Stimulated activated CD8-positive, alpha-beta memory T cell treated with anti-CD3 and anti-CD28 coated beads, Interleukin-12 subunit alpha, Interleukin-12 subunit beta, amount 100 ng/mL, for 4 hours (primary cell): Measurements from ENCODE around the gene UBXN7.
"Not testable (repeated sequence)": the region's sequence is repeated elsewhere in the genome, so short reads cannot be mapped to it uniquely, and the experiment has no call there.

Experiments used
- DNase-seq: peaks from one replicate; pipeline ENCODE4 v3.0.0-alpha.2; 2020; ENCODE audit warnings: low read depth

Gene UBXN7

DNA sequence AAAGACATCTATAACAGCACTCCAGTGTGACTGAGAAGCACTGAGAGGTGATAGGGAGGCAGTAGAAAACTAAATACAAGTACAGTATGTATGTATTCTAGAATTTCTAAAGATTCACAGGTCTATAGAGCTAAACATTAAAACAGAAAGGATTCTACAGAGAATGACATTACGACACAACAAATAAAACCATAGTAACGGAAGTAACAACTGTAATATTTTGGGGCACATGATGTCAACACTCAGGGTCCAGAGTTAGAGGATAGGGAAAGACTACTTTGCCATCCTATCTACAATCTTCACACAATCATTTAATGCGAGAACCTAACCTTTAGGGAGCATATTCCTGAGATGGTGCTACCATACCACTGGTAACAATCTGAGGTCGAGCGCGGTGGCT, 13.6 kb downstream of the UBXN7 start:
- no peak for DNase-seq

DNA sequence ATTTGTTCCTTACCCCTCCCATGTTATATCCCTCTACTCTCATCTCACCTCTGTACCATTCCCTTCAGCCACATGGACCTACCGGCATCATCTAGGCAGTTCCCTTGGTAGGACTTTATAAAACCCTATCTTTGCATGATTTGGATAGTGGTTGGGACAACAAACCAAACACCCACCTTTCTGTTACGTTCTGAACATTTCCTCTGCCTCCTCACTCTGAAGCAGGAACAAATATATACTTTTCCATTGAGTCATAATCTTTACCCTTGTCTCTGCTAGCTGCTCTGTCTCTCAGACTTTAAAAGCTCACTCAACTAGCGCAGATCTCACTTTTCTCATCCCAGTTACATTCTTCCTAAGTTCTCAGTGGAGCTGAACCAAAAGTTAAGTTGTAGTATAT, 17.8 kb downstream of the UBXN7 start:
- DNase-seq: no peak

DNA sequence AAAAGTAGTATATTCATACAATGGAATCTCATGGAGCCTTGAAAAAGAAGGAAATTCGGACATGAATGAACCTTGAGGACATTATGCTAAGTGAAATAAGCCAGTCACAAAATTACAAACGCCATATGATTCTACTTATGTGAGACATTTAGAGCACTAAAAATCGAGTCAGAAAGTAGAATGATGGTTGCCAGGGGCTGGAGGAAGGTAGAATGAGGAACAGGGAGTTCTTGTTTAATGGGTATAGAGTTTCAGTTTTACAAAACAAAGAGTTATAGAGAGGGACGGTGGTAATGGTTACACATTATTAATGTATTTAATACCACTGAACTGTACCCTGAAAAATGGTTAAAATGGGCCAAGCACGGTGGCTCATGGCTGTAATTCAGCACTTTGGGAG, 19.5 kb downstream of the UBXN7 start:
- no peak for DNase-seq

DNA sequence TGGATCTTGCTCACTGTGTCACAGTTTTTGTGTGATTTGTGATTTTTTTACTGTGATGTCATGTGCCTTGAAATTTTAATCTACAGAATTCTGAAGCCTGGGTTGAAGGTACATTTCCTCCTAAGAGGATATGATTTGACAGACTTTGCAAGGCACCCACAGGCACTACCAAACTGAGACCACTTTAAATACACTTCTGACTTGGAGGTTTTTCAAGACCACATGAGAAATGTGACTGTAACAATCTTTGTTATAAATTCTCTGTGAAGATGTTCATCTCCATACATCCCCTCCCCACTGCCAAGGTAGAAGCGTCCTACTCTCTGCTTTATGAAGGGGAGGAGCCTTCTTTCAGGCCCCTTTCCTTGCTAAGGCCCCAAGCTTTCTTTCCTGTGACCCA, 22.8 kb downstream of the UBXN7 start:
- no peak for DNase-seq

DNA sequence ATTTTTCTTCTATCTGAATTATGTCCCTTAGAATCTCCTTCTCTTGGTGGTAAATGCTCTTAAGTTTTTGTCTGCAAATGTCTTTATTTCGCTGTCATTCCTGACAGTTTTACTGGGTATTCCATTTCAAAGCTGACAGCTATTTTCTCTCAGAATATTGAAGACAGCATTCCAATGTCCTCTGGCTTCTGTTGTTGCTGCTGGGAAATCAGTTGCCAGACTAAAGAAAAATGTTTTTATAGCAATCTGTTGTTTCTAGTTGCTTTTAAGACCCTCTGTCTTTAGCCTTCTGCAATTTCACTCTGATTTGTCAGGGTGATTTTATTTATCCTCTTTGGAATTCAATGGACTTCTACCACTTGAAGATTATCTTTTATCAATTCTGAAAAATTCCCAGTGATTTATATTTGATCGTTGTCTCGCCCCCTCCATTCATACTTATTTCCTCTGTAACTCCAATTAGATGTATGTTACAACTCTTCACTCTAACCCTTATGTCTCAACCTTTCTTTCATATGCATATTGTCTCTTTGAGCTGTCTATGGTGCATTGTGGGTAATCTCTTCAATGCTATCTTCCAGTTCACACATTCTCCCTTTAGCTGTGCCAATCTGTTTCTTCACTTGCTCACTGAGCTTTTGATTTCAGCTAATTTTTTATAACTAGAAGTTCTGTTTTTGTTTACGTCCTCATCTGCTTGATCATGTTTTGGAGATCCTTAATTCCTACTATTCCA, 23.5 kb downstream of the UBXN7 start:
- DNase-seq: no peak

DNA sequence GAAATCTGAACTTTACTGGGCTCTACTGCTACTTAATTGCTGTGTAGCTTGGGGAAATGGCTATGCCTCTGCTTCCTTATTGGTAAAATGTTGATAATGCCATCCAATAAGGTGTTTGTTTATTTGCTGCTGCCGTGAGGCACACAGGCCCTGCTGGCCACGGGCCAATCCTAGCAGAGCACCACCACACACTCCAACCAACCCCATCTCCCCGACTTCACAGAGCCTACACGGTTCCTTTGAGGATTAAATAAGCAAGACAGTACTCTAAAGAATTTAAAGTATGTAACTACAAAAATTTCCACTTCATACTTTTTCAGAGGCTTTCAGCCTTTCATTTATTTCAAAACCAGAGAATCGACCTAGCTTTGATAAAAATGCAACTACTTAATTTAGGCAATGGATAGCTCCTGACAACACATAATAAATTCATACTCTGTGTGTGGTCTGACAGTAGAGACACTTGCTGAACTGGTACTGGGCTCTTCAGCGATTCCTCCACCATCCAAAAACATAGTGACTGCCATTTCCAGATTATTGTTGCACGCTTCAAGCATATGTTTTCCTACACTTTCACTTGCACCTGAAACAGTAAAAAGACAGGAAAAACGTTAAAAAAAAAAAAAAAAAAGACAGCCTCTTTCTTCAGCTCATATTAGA, 25.3 kb downstream of the UBXN7 start:
- no peak for DNase-seq

DNA sequence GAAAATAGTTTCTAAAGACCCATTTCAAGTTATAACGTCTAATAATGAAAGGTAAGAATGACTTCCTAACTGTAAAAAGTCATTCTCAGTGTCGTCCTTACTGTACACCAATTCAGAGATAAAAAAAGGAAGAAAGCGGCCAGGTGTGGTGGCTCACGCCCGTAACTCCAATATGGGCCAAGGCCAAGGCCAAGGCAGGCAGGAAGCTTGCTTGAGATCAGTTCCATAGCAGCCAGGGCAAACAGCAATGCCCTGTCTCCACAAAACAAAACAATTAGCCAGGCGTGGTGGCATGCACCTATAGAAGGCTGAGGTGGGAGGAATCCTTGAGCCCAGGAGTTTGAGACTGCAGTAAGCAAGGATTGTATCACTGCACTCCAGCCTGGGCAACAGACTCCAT, 31.9 kb downstream of the UBXN7 start:
- no peak for DNase-seq

DNA sequence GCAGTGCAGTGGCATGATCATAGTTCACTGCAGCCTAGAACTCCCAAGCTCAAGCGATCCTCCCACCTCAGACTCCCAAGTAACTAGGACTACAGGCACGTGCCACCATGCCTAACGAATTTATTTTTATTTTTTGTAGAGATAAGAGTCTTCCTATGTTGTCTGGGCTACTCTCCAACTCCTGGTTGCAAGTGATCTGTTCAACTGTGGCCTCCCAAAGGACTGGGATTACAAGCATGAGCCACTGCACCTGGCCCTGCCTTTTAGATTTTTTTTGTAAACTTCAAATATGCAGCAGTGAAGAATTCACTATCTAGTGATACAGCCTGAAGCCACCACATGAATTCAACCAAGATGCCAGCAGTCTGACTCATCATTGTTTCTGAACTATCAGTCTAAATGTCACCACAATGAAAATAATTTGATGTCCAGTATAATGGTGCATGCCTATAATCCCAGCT, 32.7 kb downstream of the UBXN7 start:
- DNase-seq: no peak

DNA sequence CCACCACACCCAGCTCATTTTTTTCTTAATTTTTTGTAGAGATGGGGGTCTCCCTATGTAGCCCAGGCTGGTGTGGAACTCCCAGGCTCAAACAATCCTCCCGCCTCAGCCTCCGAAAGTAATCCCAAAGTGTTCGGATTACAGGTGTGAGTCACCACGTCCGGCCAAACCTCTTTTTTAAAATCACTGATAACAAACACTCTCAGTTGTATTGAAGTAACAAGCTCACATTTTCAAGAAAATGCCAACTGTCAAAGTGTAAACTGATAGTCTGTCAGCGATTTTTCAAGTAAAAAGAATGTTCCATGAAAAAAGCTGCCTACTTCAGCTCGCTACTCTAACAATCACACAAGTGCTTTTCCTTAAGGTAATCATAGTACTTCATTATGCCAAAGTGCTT, 33.4 kb downstream of the UBXN7 start:
- DNase-seq: no peak

DNA sequence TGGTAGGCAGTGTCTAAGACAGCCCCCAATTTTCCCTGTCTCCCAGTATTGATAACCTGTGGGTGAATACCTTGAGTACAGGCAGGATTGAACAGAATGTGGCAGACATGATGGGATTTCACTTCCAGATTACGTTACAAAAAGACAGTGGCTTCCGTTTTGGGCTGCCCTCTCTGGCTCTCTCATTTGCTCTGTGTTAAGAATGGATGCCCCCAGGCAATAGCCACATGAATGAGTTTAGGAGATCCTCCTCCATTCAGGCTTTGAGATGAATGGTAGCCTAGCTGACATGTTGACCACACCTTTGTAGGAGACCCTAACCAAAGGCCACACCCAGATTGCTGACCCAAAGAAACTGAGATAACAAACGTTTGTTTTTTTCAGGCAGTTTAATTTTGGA, 34.3 kb downstream of the UBXN7 start:
- no peak for DNase-seq

DNA sequence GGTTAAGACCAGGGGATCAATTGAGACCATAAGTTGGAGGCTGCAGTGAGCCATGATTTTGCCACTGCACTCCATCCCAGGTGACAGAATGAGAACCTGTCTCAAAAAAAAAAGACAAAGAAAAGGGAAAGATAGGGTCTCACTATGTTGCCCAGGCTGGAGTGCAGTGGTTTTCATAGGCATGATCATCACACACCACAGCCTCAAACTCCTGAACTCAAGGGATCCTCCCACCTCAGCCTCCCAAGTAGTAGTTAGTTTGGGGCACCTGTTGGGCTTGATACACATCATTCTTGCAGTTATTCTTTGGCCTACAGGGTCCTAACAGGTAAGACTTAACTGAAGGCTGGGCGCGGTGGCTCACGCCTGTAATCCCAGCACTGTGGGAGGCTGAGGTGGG, 42.1 kb downstream of the UBXN7 start:
- no peak for DNase-seq

DNA sequence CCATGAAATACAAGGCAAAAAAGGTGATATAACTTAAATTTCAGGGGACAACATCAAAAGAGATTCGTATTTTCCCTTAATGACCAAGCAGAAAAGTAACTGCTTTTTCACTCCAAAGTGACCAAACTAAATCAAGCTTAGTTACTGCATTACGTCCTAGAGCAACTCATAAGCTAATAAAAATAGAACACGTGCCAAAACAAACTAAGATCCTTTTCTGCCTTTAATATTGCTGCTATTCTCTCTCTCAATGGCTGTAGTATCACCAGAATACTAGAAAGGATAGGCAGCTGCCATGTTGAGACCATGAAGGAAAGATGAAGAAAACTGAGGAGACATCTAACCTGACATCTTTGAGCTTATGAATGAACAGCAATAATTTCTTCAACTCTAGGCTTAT, 43.3 kb downstream of the UBXN7 start:
- no peak for DNase-seq

DNA sequence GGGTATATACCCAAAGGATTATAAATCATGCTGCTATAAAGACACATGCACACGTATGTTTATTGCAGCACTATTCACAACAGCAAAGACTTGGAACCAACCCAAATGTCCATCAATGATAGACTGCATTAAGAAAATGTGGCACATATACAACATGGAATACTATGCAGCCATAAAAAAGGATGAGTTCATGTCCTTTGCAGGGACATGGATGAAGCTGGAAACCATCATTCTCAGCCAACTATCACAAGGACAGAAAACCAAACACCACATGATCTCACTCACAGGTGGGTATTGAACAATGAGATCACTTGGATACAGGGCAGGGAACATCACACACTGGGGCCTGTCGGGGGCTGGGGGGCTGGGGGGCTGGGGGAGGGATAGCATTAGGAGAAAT, 44.3 kb downstream of the UBXN7 start:
- DNase-seq: not testable (repeated sequence)

DNA sequence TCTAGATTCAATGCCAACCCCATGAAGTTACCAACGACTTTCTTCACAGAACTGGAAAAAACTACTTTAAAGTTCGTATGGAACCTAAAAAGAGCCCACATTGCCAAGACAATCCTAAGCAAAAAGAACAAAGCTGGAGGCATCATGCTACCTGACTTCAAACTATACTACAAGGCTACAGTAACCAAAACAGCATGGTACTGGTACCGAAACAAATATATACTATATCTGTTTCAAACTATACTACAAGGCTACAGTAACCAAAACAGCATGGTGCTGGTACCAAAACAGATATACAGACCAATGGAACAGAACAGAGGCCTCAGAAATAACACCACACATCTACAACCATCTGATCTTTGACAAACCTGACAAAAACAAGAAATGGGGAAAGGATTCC, 45.4 kb downstream of the UBXN7 start:
- DNase-seq: not testable (repeated sequence)

DNA sequence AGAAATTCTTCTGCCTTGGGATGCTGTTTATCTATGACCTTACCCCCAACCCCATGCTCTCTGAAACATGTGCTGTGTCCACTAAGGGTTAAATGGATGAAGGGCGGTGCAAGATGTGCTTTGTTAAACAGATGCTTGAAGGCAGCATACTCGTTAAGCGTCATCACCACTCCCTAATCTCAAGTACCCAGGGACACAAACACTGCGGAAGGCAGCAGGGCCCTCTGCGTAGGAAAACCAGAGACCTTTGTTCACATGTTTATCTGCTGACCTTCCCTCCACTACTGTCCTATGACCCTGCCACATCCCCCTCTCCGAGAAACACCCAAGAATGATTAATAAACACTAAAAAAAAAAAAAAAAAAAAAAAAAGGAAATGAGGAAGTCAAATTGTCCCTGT, 46.2 kb downstream of the UBXN7 start:
- DNase-seq: not testable (repeated sequence)

DNA sequence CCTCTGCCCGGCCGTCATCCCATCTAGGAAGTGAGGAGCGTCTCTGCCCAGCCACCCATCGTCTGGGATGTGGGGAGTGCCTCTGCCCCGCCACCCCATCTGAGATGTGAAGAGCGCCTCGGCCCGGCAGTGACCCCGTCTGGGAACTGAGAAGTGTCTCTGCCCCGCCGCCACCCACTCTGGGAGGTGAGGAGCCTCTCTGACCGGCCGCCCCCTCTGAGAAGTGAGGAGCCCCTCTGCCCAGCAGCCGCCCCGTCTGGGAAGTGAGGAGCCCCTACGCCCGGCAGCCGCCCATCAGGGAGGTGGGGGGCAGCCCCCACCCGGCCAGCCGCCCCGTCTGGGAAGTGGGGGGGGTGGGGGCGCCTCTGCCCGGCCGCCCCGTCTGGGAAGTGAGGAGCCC, 46.8 kb downstream of the UBXN7 start:
- DNase-seq: not testable (repeated sequence)

DNA sequence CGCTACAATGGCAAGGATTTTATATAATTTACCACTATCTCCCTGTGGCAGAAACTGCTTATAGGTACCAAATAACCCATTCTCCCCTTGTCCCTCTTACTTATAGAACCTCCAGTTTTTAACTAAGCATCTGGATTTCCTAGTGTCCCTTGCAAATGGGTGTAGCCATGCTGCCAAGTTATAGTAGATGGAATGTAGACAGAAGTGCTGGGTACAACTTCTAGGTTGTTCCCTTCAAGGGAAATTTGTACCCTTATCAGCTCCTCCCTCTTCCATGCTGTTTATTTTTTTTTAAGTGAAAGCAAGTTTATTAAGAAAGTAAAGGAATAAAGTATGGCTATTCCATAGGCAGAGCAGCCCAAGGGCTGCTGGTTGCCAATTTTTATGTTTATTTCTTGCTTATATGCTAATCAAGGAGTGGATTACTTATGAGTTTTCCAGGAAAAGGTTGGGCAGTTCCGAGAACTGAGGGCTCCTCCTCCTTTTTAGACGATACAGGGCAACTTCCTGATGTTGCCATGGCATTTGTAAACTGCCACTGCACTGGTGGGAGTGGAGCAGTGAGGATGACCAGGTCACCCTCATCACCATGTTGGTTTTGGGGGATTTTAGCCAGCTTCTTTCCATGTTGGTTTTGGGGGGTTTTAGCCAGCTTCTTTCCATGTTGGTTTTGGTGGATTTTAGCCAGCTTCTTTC, 53.9 kb downstream of the UBXN7 start:
- no peak for DNase-seq

DNA sequence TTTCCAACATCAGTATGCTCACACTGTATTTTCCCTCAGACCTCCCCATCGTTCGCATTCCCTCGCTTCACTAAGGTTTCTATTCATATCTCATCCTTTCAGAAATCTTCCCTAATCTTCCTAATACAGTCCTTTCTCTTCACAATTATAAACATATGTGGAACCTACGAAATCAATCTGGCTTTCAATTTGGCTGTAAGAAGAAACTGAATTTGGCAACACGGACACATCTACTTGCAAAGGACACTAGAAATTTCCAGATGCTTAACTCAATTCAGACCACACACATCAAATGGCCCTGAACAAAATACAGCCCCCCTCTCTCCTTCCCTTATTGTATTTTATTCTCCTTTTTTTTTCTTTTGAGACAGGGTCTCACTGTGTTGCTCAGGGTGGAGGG, 54.9 kb downstream of the UBXN7 start:
- no peak for DNase-seq

DNA sequence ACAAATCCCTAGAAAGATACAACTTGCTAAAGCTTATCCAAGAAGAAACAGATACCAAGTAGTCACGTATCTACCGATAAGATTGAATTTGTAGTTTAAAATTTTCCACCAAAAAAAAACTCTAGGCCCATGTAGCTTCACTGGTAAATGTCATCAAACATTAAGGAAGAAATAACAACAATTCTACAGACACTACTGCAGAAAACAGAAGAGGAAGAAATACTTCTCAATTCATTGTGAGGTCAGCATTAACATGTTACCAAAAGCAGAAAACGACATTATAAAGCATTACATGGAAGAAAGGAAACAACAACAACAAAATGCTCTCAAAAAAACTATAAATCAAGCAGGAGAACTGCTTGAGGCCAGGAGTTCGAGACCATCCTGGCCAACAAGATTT, 66.5 kb downstream of the UBXN7 start:
- no peak for DNase-seq

DNA sequence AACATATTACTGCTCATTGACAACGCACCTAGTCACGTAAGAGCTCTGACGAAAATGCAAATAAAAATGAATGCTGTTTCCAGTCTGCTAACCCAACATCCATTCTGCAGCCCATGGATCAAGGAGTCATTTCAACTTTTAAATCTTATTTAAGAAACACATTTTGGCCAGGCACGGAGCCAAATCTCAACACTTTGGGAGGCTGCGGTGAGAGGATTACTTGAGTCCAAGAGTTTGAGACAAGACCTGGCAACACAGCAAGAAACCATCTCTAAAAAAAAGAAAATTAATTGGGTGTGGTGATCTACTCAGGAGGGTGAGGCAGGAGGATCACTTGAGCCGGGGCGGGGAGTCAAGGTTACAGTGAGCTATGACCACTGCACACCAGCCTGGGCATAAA, 71.6 kb downstream of the UBXN7 start:
- DNase-seq: no peak

DNA sequence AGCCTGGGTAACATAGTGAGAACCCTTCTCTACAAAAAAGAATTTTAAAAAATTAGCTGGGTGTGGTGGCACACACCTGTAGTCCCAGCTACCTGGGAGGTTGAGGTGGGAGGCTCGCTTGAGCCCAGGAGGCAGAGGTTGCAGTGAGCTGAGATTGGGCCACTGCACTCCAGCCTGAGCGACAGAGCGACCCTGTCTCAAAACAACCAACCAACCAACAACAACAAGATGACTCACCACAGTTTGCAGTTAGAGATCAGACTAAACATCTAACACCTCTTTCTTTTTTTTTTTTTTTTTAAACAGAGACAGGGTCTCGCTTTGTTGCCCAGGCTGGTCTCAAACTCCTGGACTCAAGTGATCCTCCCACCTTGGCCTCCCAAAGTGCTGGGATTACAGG, 73.7 kb downstream of the UBXN7 start:
- not testable (repeated sequence) for DNase-seq

DNA sequence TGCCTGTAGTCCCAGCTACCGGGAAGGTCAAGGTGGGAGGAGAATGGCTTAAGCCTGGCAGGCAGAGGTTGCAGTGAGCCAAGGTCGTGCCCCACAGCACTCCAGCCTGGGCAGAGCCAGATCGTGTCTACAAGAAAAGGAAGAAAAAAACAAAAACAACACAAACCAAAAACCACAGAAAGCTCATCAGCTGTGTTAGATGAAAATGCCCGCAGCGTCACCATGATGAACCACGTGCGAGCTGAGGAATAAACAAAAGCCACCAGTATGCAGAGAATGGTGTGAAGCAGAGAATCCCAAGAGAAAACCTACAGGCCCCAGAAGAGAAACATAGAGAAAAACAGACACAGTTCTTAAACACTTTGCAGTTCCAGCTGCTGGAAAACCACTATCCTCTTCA, 74.3 kb downstream of the UBXN7 start:
- no peak for DNase-seq

DNA sequence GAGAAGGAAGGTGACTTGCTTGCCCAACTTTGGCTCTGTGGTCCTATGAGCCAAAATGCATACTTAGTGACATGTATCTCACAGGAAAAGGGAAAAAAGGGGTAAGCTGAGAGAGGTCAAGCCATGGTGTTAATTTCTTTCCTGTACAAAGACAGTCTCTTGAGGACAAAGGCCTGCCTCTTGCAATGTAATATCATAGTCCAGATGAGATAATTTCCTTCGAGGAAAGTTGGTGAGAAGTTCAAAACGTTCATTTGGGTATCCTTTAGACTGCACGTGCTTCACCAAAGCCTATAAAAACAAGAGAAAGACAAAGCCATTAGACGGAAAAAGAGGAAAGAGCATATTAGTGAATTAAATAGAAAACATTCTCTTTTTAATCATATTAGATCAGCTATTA, 75.7 kb downstream of the UBXN7 start:
- DNase-seq: no peak
